ENCODE data around the gene SPG11.
"Not testable (repeated sequence)": the region's sequence is repeated elsewhere in the genome, so short reads cannot be mapped to it uniquely, and the experiment has no call there.

The SPG11 gene

DNA sequence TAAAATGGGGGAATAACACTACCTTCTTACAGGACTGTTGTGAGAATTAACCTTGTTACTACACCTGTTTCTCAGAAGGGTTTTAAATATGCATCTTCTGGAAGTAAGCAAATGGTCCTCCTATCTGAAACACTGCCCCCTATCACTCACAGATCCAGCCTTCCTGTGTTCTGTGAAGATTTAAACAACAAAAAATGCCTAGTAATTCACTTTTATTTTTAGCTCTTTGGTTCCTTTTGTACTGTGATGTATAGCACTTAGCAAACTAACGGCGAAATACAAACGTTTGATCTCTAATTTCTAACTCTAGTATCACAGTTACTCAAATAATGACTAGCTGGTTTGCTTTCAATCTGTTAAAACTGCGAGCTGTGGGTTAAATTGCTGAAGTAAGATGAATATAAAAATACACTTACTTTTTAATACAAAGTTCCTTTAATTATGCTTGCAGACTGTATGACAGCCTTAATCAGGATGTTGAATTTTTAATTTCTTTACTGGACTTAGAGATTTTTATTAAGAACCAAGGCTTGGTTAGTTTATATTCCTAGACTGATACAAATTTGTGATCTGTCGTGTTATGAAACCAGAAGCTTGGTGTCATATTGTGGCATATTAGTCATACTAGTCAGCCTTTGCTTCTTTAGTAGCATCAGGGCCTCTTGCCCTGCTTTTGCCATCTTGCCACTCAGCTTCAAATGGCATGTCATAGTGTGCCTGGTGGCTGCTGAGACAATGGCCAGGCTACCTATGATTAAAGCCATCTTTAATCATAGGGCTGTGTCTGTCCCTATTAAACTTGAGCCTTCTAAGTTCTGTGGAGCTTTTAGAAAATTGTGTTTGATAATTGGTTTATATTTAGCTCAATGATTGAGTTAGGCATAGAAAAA, 117.3 kb downstream of the SPG11 start:
- Histone ChIP-seq H3K9me3 (ENCODE audit: control insufficient read depth, insufficient read depth, low read length) (no peaks in the 10 kb centered on the region), H3K4me2 (ENCODE audit: low read length) (no peak overlapping the region), H3K27ac (ENCODE audit: low read depth, low read length) (no peak overlapping the region), H3K9me2 (replicated peaks; ENCODE audit: control insufficient read depth, low read length) (no peaks in the 10 kb centered on the region), H3K4me1 (ENCODE audit: control insufficient read depth, low read length) (peaks cover 23% of the 10 kb centered on the region), H3K79me2 (ENCODE audit: control insufficient read depth, low read length) (peaks cover 98% of the 10 kb centered on the region), H3K36me3 (ENCODE audit: control insufficient read depth, low read length) (peaks cover 60% of the 10 kb centered on the region), H3K27me3 (ENCODE audit: control insufficient read depth, low read length) (no peaks in the 10 kb centered on the region), H3K4me3 (ENCODE audit: low read length) (no peak overlapping the region), H4K20me1 (ENCODE audit: control insufficient read depth, insufficient read depth, low read depth, low read length) (no peaks in the 10 kb centered on the region; the same call in 1 of the 2 replicates), H3F3A (ENCODE audit: control insufficient read depth, insufficient read depth) (peaks cover 19% of the 10 kb centered on the region)
- TF ChIP-seq, protein P1, sequence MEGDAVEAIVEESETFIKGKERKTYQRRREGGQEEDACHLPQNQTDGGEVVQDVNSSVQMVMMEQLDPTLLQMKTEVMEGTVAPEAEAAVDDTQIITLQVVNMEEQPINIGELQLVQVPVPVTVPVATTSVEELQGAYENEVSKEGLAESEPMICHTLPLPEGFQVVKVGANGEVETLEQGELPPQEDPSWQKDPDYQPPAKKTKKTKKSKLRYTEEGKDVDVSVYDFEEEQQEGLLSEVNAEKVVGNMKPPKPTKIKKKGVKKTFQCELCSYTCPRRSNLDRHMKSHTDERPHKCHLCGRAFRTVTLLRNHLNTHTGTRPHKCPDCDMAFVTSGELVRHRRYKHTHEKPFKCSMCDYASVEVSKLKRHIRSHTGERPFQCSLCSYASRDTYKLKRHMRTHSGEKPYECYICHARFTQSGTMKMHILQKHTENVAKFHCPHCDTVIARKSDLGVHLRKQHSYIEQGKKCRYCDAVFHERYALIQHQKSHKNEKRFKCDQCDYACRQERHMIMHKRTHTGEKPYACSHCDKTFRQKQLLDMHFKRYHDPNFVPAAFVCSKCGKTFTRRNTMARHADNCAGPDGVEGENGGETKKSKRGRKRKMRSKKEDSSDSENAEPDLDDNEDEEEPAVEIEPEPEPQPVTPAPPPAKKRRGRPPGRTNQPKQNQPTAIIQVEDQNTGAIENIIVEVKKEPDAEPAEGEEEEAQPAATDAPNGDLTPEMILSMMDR (IDR thresholded peaks at IDR 0.05; ENCODE audit: low read depth, low read length, poor library complexity, severe bottlenecking) = peak; percentile 66
- TF ChIP-seq EZH2phosphoT487 (IDR thresholded peaks at IDR 0.05; ENCODE audit: borderline replicate concordance, low read length) = no peak

DNA sequence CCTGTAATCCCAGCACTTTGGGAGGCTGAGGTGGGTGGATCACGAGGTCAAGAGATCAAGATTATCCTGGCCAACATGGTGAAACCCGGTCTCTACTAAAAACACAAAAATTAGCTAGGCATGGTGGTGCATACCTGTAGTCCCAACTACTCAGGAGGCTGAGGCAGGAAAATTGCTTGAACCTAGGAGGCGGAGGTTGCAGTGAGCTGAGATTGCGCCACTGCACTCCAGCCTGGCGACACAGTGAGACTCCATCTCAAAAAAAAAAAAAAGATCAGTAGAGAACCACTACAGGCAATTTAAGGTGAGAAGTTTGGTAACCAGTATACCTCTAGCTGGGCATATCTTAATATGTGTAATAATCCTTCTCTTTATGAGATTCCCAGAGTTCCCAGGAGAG, 118.7 kb downstream of the SPG11 start:
- H3K27ac ChIP-seq (ENCODE audit: low read depth, low read length) = not testable (repeated sequence)

DNA sequence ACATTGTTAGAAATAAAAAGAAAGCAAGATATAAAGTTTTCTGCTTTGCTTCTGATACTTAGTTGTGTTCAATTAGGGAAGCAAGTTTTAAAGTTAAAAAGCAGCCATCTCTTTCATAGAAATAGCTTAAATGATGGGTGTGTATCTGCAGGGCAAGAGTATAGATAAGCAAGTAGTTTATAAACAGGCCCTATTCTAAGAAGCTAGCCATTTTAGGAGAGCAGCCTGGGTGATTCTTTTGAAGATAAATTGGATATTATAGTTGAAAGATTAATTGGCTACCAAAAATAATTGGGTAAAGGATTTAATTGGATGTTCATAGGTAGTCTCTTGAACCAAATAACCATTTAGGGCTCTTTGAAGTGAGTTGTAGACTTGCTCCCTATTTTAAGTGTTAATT, 120.9 kb downstream of the SPG11 start:
- Histone ChIP-seq H3K4me3 (ENCODE audit: low read length) (no peak overlapping the region), H3K4me1 (ENCODE audit: control insufficient read depth, low read length) (peaks cover 30% of the 10 kb centered on the region), H3K9me3 (ENCODE audit: control insufficient read depth, insufficient read depth, low read length) (no peaks in the 10 kb centered on the region), H3K4me2 (ENCODE audit: low read length) (no peak overlapping the region), H3K79me2 (ENCODE audit: control insufficient read depth, low read length) (peaks cover 98% of the 10 kb centered on the region), H4K20me1 (ENCODE audit: control insufficient read depth, insufficient read depth, low read depth, low read length) (peaks cover 13% of the 10 kb centered on the region; the same call in 1 of the 2 replicates), H3F3A (ENCODE audit: control insufficient read depth, insufficient read depth) (0 out of 2 replicates have a peak, but pooled peaks cover 6% of the 10 kb centered on the region), H3K36me3 (ENCODE audit: control insufficient read depth, low read length) (peaks cover 63% of the 10 kb centered on the region), H3K27me3 (ENCODE audit: control insufficient read depth, low read length) (no peaks in the 10 kb centered on the region), H3K9me2 (replicated peaks; ENCODE audit: control insufficient read depth, low read length) (no peaks in the 10 kb centered on the region), H3K27ac (ENCODE audit: low read depth, low read length) (no peak overlapping the region)
- TF ChIP-seq EZH2phosphoT487 (IDR thresholded peaks at IDR 0.05; ENCODE audit: borderline replicate concordance, low read length) = no peak
- TF ChIP-seq, protein P1 (IDR thresholded peaks at IDR 0.05; ENCODE audit: low read depth, low read length, poor library complexity, severe bottlenecking) = no peak

More for the DNA sequence above, 118.7 kb downstream of the SPG11 start:
- not testable (repeated sequence) for H3K9me3 ChIP-seq (ENCODE audit: control insufficient read depth, insufficient read depth, low read length); H3K4me2 ChIP-seq (ENCODE audit: low read length); H3K4me3 ChIP-seq (ENCODE audit: low read length); H3K27me3 ChIP-seq (ENCODE audit: control insufficient read depth, low read length); H3K9me2 ChIP-seq (replicated peaks; ENCODE audit: control insufficient read depth, low read length); H4K20me1 ChIP-seq (ENCODE audit: control insufficient read depth, insufficient read depth, low read depth, low read length)
- H3K79me2 ChIP-seq (ENCODE audit: control insufficient read depth, low read length) = peaks cover 96% of the 10 kb centered on the region
- peaks cover 18% of the 10 kb centered on the region for H3K4me1 ChIP-seq (ENCODE audit: control insufficient read depth, low read length)
- peaks cover 14% of the 10 kb centered on the region for H3F3A ChIP-seq (ENCODE audit: control insufficient read depth, insufficient read depth)
- peaks cover 58% of the 10 kb centered on the region for H3K36me3 ChIP-seq (ENCODE audit: control insufficient read depth, low read length)
